C4-2B (cell line): ENCODE measurements around the gene GALNT7.

Experiments
- CTCF ChIP-seq: fragments of 450-650 bp; conservative IDR thresholded peaks from 2 replicates; pipeline ENCODE4 v1.5.1; 2017; ENCODE audit warnings: mild to moderate bottlenecking
- ZFX ChIP-seq: fragments of 450-650 bp; IDR thresholded peaks from 2 replicates; pipeline ENCODE4 v1.6.1; 2017

- TF ChIP-seq CTCF, result no peak
- TF ChIP-seq ZFX, result no peak
Measured at GRCh38 chr4:173170182-173170778, 1.7 kb downstream of the GALNT7 start.
